Left lung (tissue), 10 donors: ENCODE results near the gene LCE5A. TPM values are rescaled to one million over a fixed set of nuclear protein-coding genes. Genes with fewer than 3 reads are reported as not detected.
"Not testable (repeated sequence)": the region's sequence is repeated elsewhere in the genome, so short reads cannot be mapped to it uniquely, and the experiment has no call there.

Source experiments
- ATAC-seq: fragments of 200-7000 bp; cut with Tn5 transposase; one replicate; pipeline ENCODE4 v1.9.1; 2020; ENCODE audit warnings: moderate library complexity
- DNase-seq, 4 donors: peaks; one replicate each; pipeline ENCODE4 v3.0.0-alpha.2; 2013 to 2020
- H3K27ac ChIP-seq, 2 donors: fragments of 200-600 bp; sonication (generic) in 1 of 2; one replicate each; pipeline versions ENCODE4 v1.5.0 to v1.8.0; 2020 to 2021
- H3K27me3 ChIP-seq, 2 donors: fragments of 200-600 bp; sonication (generic) in 1 of 2; one replicate each; pipeline versions ENCODE4 v1.5.0 to v1.8.0; 2020 to 2021
- H3K36me3 ChIP-seq, 2 donors: fragments of 200-600 bp; sonication (generic) in 1 of 2; one replicate each; pipeline versions ENCODE4 v1.5.0 to v1.8.0; 2020 to 2021
- H3K4me1 ChIP-seq, 2 donors: fragments of 200-600 bp; one replicate each; pipeline ENCODE4 v1.8.0; 2021
- H3K4me3 ChIP-seq, 2 donors: fragments of 200-600 bp; sonication (generic) in 1 of 2; one replicate each; pipeline versions ENCODE4 v1.5.0 to v1.8.0; 2020 to 2021; ENCODE audit warnings: mild to moderate bottlenecking in 1 of 2
- H3K9me3 ChIP-seq, 2 donors: fragments of 200-600 bp; sonication (generic) in 1 of 2; one replicate each; pipeline versions ENCODE4 v1.5.0 to v1.8.0; 2020 to 2021
- intact Hi-C, 2 donors: fragments of 100-400 bp; cut with DNase I; formaldehyde crosslinking; loops; one replicate each; pipeline versions ENCODE4 v1.11.2 to v1.14.2; 2022
- polyA plus RNA-seq, 6 donors: library from polyadenylated mRNA; unstranded; fragments of 120-200 nt; gene quantifications; one replicate each; pipeline ENCODE4 v1.2.1, GENCODE V29; 2013; ENCODE audit not compliant: insufficient read length in 6 of 6
- total RNA-seq, 2 donors: library from RNA; stranded (reverse); fragmentation: NEBNext Ultra II Directional; extraction: Animal tissue kit (Norgen Biotek cat#: 25700); gene quantifications; one replicate each; pipeline ENCODE4 v1.2.1, GENCODE V29; 2021
- TF ChIP-seq, protein P1 (sequence below), 2 donors: fragments of 200-600 bp; sonication (generic) in 1 of 2; IDR thresholded peaks; one replicate each; pipeline versions ENCODE4 v1.5.0 to v1.8.0; 2021; ENCODE audit warnings: antibody characterized with exemption in 2 of 2
- donor health status: DM: no; HTN: yes; CAD: no.
- donor health status: DM: no; HTN: no; CAD: no.

The LCE5A gene
- total and polyA plus RNA-seq, 8 donors, result not detected

DNA sequence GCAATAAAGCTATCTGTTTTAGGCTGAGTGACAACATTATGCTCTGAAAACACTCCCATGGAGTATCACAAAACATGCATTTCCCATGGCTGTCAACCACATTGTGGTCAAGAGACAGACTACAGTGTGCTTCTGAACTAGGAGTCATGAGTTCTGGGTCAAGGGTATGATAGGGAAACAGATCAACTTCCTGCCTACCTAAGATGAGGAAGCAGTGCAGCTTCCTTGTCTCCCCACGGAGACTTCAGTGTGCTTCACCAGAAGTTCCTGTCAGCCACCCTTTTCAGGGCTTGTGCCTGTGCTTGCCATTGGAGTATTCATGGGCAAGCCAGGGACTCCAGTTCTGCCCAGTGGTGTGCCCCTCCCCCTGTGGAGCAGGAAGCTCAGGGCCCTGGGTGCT lies 36.1 kb downstream of the LCE5A start:
- Histone ChIP-seq H3K36me3 (no peaks in the 10 kb centered on the region), H3K27me3 (peaks cover 0 to 8% of the 10 kb centered on the region in 2 donors), H3K4me1 (no peaks in the 10 kb centered on the region), H3K9me3 (no peaks in the 10 kb centered on the region), H3K4me3 (no peak overlapping the region), H3K27ac (no peak overlapping the region)
- DNase-seq, result no peak
- no peak for ATAC-seq
- TF ChIP-seq, protein P1, sequence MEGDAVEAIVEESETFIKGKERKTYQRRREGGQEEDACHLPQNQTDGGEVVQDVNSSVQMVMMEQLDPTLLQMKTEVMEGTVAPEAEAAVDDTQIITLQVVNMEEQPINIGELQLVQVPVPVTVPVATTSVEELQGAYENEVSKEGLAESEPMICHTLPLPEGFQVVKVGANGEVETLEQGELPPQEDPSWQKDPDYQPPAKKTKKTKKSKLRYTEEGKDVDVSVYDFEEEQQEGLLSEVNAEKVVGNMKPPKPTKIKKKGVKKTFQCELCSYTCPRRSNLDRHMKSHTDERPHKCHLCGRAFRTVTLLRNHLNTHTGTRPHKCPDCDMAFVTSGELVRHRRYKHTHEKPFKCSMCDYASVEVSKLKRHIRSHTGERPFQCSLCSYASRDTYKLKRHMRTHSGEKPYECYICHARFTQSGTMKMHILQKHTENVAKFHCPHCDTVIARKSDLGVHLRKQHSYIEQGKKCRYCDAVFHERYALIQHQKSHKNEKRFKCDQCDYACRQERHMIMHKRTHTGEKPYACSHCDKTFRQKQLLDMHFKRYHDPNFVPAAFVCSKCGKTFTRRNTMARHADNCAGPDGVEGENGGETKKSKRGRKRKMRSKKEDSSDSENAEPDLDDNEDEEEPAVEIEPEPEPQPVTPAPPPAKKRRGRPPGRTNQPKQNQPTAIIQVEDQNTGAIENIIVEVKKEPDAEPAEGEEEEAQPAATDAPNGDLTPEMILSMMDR (IDR thresholded peaks at IDR 0.05), result no peak
- intact Hi-C loops, result no loop called here

DNA sequence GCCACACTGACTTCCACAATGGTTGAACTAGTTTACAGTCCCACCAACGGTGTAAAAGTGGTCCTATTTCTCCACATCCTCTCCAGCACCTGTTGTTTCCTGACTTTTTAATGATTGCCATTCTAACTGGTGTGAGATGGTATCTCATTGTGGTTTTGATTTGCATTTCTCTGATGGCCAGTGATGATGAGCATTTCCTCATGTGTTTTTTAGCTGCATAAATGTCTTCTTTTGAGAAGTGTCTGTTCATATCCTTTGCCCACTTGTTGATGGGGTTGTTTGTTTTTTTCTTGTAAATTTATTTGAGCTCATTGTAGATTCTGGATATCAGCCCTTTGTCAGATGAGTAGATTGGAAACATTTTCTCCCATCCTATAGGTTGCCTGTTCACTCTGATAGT lies 37.8 kb downstream of the LCE5A start:
- H3K27ac ChIP-seq, H3K9me3 ChIP-seq, intact Hi-C loops, H3K27me3 ChIP-seq, ATAC-seq, DNase-seq, H3K36me3 ChIP-seq, H3K4me1 ChIP-seq, H3K4me3 ChIP-seq: not testable (repeated sequence)

Other genes with a start within 250 kb of the LCE5A start
- not detected for gene FLG, start 185.6 kb upstream of the LCE5A start, total RNA-seq
- 1 to 10 TPM in 4 of 6 donors, under 1 TPM in 2; 0.14 to 2.0 (median 1.4) TPM for gene FLG, start 185.6 kb upstream of the LCE5A start, polyA plus RNA-seq
- not detected for gene FLG2, start 150.8 kb upstream of the LCE5A start, total RNA-seq
- under 1 TPM; 0.01 to 0.27 (median 0.16) TPM for gene FLG2, start 150.8 kb upstream of the LCE5A start, polyA plus RNA-seq
- not detected for gene CRNN, start 96.5 kb upstream of the LCE5A start, total RNA-seq
- not detected for gene CRNN, start 96.5 kb upstream of the LCE5A start, polyA plus RNA-seq
- not detected for gene CRCT1, start 3.7 kb downstream of the LCE5A start, total RNA-seq
- gene CRCT1, start 3.7 kb downstream of the LCE5A start, polyA plus RNA-seq, result not detected
- gene LCE3E, start 56.0 kb downstream of the LCE5A start, total RNA-seq, result not detected
- gene LCE3E, start 56.0 kb downstream of the LCE5A start, polyA plus RNA-seq, result not detected
- not detected for gene LCE3D, start 69.7 kb downstream of the LCE5A start, total RNA-seq
- gene LCE3D, start 69.7 kb downstream of the LCE5A start, polyA plus RNA-seq, result not detected
- gene LCE3C, start 89.4 kb downstream of the LCE5A start, total RNA-seq, result not detected
- gene LCE3C, start 89.4 kb downstream of the LCE5A start, polyA plus RNA-seq, result not detected
- not detected for gene LCE3B, start 103.0 kb downstream of the LCE5A start, total RNA-seq
- gene LCE3B, start 103.0 kb downstream of the LCE5A start, polyA plus RNA-seq, result not detected
- not detected for gene LCE3A, start 112.3 kb downstream of the LCE5A start, total RNA-seq
- gene LCE3A, start 112.3 kb downstream of the LCE5A start, polyA plus RNA-seq, result not detected
- not detected for gene LCE2D, start 152.6 kb downstream of the LCE5A start, total RNA-seq
- not detected for gene LCE2D, start 152.6 kb downstream of the LCE5A start, polyA plus RNA-seq
- not detected for gene LCE2C, start 164.5 kb downstream of the LCE5A start, total RNA-seq
- not detected for gene LCE2C, start 164.5 kb downstream of the LCE5A start, polyA plus RNA-seq
- gene LCE2B, start 175.3 kb downstream of the LCE5A start, total RNA-seq, result not detected
- gene LCE2B, start 175.3 kb downstream of the LCE5A start, polyA plus RNA-seq, result not detected
- not detected for gene LCE2A, start 187.5 kb downstream of the LCE5A start, total RNA-seq
- not detected for gene LCE2A, start 187.5 kb downstream of the LCE5A start, polyA plus RNA-seq
- gene LCE4A, start 197.4 kb downstream of the LCE5A start, total RNA-seq, result not detected
- not detected for gene LCE4A, start 197.4 kb downstream of the LCE5A start, polyA plus RNA-seq
- not detected for gene KPRP, start 247.2 kb downstream of the LCE5A start, total RNA-seq
- gene KPRP, start 247.2 kb downstream of the LCE5A start, polyA plus RNA-seq, result not detected